ENCODE measurements around the gene MYEOV. TPM values are rescaled to one million over a fixed set of nuclear protein-coding genes. Genes with fewer than 3 reads are reported as not detected.

MYEOV gene
- total and polyA plus RNA-seq, 9 of the 15 experiments (the other 6 are each of a cell fraction or from before 2014, with no cell fraction given), result 10.2 to 133 (median 32.2) TPM

- no peak for TF ChIP-seq E2F8 (IDR thresholded peaks at IDR 0.05; ENCODE audit: low read depth, partially characterized antibody)
- no peak for TF ChIP-seq ZNF589 (CRISPR knock-in tag; IDR thresholded peaks at IDR 0.05; ENCODE audit: low read depth)
- no peak for TF ChIP-seq ZNF512 (tag; IDR thresholded peaks at IDR 0.05)
- TF ChIP-seq ZNF77 (CRISPR knock-in tag; IDR thresholded peaks at IDR 0.05), result no peak
- TF ChIP-seq ARID2 (IDR thresholded peaks at IDR 0.05), result no peak
- no peak for TF ChIP-seq NCOR1 (IDR thresholded peaks at IDR 0.05)
- TF ChIP-seq ZNF24 (IDR thresholded peaks at IDR 0.05), result no peak
Measured at GRCh38 chr11:69328231-69328630, 34.3 kb downstream of the MYEOV start (continued).

- in situ Hi-C loops (cut with MboI), result no loop called here
- DNase-seq (ENCODE audit: extremely low read depth in 1 of 4, low spot score in 3 of 4) (no peak), FAIRE-seq (no peak), ATAC-seq (no peak)
- no peaks in the 10 kb centered on the region for H4K20me1 ChIP-seq (replicated peaks; ENCODE audit: control insufficient read depth, insufficient read depth, low read length)
- no peak overlapping the region for H3K27ac ChIP-seq (ENCODE audit: extremely low read depth, low read depth, low read length)
- H3K9me1 ChIP-seq (ENCODE audit: control insufficient read depth, insufficient read depth, low read length), result no peaks in the 10 kb centered on the region
- H2AFZ ChIP-seq (ENCODE audit: low read depth, low read length), result no peak overlapping the region
- H3K9ac ChIP-seq (ENCODE audit: insufficient read depth in 1 of 2, low read depth in 2 of 2, low read length in 2 of 2), result no peak overlapping the region
- no peak overlapping the region for H3K4me3 ChIP-seq
- no peaks in the 10 kb centered on the region for H3K36me3 ChIP-seq (ENCODE audit: control insufficient read depth, insufficient read depth, low read length)
- no peak overlapping the region for H3K4me2 ChIP-seq (ENCODE audit: insufficient read depth, low read length)
- peaks cover 30% of the 10 kb centered on the region; the same call in 2 of the 3 replicates for H3K79me2 ChIP-seq (ENCODE audit: control insufficient read depth, insufficient read depth, low read length)
- peaks cover 0 to 3% of the 10 kb centered on the region in 2 experiments; a peak in 3 of 5 replicates for H3K4me1 ChIP-seq (replicated peaks in 1 of 2; ENCODE audit: control insufficient read depth in 2 of 2, insufficient read depth in 2 of 2, low read length in 2 of 2)
- intact Hi-C loops (cut with micrococcal nuclease), result no loop called here
- TF ChIP-seq PRMT5 (CRISPR knock-in tag; IDR thresholded peaks at IDR 0.05) (no peak), HMBOX1 (IDR thresholded peaks at IDR 0.05) (peak; percentile 60), E2F4 (CRISPR knock-in tag; IDR thresholded peaks at IDR 0.05; ENCODE audit: low read depth) (no peak), KDM1A (IDR thresholded peaks at IDR 0.05) (peak in 1 of 2 experiments; percentile 7; a peak in 2 of 4 replicates)
- no peaks in the 10 kb centered on the region; a peak in 1 of 5 replicates for H3K27me3 ChIP-seq (ENCODE audit: control insufficient read depth in 2 of 2, insufficient read depth in 2 of 2, low read length in 2 of 2)
- no TSS peak for BruUV-seq (replicated peaks)
- 34% methylated on average over 3 of the region's 3 CpGs for WGBS (ENCODE audit: insufficient coverage, low coverage, missing lambda C conversion rate)
- ChIA-PET POLR2A (no interaction called here), CTCF (ENCODE audit: low intra/inter-chr PET ratio) (no interaction called here)
- H3K9me3 ChIP-seq (replicated peaks; ENCODE audit: control insufficient read depth, insufficient read depth, low read depth, low read length), result no peaks in the 10 kb centered on the region
Measured at GRCh38 chr11:69329581-69329980, 35.6 kb downstream of the MYEOV start.

Measured in K562 (cell line).